GM10248 (cell line): ENCODE results near the gene NSMCE1.

Experiments used
- CTCF ChIA-PET: fragments of 300-600 bp; sonication (Branson Sonifier 250); formaldehyde crosslinking; extraction: SDS; loops from one replicate; lab custom pipeline; 2021; ENCODE audit warnings: antibody characterized with exemption; lab: Yijun Ruan, JAX
- POLR2A ChIA-PET: fragments of 350-650 bp; sonication (Branson Sonifier 250); formaldehyde crosslinking; extraction: SDS; loops from one replicate; lab custom pipeline; 2020; ENCODE audit warnings: antibody characterized with exemption; lab: Yijun Ruan, JAX
- DNase-seq: peaks from one replicate; pipeline ENCODE4 v3.0.0; 2012; ENCODE audit errors: extremely low spot score
- CTCF ChIP-seq: IDR thresholded peaks from 2 replicates; pipeline ENCODE4 v1.5.1; 2012; ENCODE audit warnings: mild to moderate bottlenecking, low read depth; ENCODE audit errors: extremely low read depth, missing control alignments, control extremely low read depth

NSMCE1 gene

GRCh38 chr16:27234603-27235002 lies 34.0 kb downstream of the NSMCE1 start:
- CTCF ChIA-PET, result interaction anchor here (0.7 to 10.0 kb wide), 49 partner anchors 9 to 228 kb away, joined by 3 to 127 read pairs (median 7); partner anchors contain the start of genes IL21R, KDM8 and NSMCE1
- POLR2A ChIA-PET, result no interaction called here
- no peak for DNase-seq
- TF ChIP-seq CTCF, result no peak

DNA sequence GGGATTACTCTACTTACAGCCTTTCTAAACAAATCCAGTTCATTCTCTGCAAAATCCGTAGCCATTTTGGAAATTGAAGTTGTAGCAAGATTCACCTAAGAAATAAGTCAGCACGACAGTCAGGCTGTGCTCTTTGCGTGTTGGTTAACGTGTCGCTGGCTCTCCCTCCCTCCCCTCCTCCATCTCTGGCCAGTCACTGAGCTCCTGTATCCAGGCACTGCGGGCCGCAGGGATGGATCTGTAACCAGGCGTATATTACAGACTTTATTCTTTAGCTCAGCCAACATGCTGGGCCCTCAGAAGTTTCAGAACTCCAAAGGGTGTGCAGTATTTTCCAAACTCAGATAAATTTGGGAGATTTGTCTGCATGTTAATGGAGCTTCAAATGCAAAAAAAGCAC lies 34.4 kb downstream of the NSMCE1 start:
- POLR2A ChIA-PET, result no interaction called here
- DNase-seq, result no peak
- no peak for TF ChIP-seq CTCF
- CTCF ChIA-PET, result interaction anchor here (0.7 to 10.0 kb wide), 41 partner anchors 8 to 228 kb away, joined by 3 to 127 read pairs (median 8); partner anchors contain the start of genes IL21R and KDM8

- ChIA-PET CTCF (interaction anchor here (1.1 to 10.0 kb wide), 22 partner anchors 8 to 225 kb away, joined by 3 to 127 read pairs (median 14); partner anchors contain the start of genes IL21R and KDM8), POLR2A (no interaction called here)
- no peak for DNase-seq
- no peak for TF ChIP-seq CTCF
Measured at GRCh38 chr16:27233731-27234130, 34.8 kb downstream of the NSMCE1 start.

GRCh38 chr16:27232901-27233625 lies 35.5 kb downstream of the NSMCE1 start:
- no peak for TF ChIP-seq CTCF
- POLR2A ChIA-PET, result no interaction called here
- CTCF ChIA-PET, result interaction anchor here (1.0 to 10.0 kb wide), 9 partner anchors 16 to 229 kb away, joined by 3 to 127 read pairs (median 31); partner anchors contain the start of genes KDM8 and NSMCE1
- DNase-seq, result no peak

DNA sequence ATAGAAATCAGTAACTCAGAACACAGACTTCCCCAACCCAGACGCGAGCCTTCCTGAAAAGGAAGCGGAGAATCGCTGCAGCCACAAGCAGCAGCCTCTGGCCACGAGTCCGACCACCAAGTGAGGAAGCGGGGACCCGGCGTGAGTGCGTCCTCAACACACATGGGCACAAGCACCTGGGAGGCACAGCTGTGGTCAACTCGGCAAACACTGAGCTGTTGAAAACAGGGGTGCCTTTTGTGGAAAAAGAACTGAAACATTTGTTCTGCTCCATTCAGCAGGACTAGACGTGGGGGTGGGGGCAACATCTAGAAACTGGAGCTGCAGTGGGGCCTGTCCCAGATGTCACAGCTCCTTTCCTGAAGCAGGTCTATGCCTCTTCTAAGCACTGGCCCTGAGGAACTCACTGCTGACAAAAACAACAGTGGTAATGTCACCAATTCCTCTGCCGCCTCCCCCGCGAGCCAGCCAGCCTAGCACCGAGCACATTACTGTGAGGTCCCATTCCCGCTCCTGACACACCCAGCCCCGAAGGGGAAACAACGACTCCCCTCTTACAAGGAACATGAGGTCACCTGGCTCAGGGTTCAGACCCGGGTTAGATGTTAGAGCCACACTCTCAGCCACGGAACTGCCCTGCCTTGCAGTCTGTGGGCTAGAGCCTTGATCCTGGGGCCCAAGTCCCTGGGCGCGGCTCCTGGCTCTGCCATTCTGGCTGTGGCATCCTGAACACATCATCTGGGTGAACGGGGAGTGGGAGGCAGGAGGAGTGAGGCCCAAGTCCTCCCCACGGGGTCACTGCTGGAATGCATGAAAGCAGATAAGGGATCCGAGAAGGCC lies 36.3 kb downstream of the NSMCE1 start:
- ChIA-PET CTCF (interaction anchor here (0.8 to 10.0 kb wide), 10 partner anchors 11 to 230 kb away, joined by 3 to 127 read pairs (median 4); partner anchors contain the start of gene NSMCE1), POLR2A (interaction anchor here (0.9 to 1.1 kb wide), 2 partner anchors 29 to 135 kb away, joined by 4 read pairs; partner anchors contain the start of gene KDM8)
- no peak for TF ChIP-seq CTCF
- peak; percentile 67 for DNase-seq

DNA sequence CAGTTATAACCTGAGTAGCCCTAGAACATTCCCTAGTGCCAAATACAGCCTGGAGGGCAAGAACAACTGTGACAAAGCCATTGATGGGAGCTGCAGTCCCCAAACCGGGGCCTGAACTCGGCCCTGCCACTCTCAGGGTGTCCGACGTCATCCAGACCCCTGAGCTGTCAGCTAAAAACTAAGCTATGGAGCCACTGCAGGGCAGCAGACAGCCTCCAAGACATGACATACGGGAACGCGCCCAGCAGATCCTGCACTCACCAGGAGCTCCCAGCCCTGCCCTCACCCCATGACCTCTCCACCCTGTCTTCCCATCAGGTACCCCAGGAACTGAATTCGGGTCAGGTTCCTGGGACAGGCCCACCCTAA lies 36.9 kb downstream of the NSMCE1 start:
- ChIA-PET POLR2A (interaction anchor here (0.9 to 1.1 kb wide), 2 partner anchors 28 to 136 kb away, joined by 4 read pairs; partner anchors contain the start of gene KDM8), CTCF (interaction anchor here (0.8 to 10.0 kb wide), 10 partner anchors 10 to 230 kb away, joined by 3 to 127 read pairs (median 4); partner anchors contain the start of gene NSMCE1)
- no peak for DNase-seq
- no peak for TF ChIP-seq CTCF
